ENCODE measurements around the gene HAPLN1. TPM values are rescaled to one million over a fixed set of nuclear protein-coding genes. Genes with fewer than 3 reads are reported as not detected.

HAPLN1 gene
- total RNA-seq, 2 experiments from 2014 or later = not detected

DNA sequence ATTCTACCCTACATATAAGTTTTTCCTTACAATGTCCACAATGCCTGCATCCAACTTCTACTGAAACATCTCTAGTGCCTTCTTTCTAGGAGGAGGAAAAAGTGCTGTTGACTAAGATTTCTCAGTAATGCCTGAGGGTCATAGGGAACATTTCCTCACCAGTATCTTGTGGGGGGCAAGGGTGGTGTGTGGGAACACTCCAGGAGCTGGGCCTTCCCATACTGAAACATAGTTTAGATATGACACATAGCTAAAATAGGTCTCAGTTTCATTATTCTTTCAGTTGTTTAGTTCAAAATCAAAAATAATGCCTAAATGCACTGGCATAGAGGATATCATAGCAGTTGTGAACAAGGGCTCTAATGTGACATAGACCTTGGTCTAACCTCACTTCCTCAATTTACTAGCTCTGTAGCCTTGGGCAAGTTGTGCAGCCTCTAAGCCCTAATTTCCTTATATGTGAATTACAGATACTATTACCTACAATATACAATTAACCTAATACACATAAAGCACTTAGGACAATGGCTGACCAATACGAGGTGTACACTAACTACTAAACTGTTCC lies 66.1 kb downstream of the HAPLN1 start:
- ChIA-PET CTCF (no interaction called here), POLR2A (no interaction called here)
- ATAC-seq (no peak), DNase-seq (no peak)
- no peak overlapping the region for H3K4me3 Mint-ChIP-seq
- TF ChIP-seq, protein P1, sequence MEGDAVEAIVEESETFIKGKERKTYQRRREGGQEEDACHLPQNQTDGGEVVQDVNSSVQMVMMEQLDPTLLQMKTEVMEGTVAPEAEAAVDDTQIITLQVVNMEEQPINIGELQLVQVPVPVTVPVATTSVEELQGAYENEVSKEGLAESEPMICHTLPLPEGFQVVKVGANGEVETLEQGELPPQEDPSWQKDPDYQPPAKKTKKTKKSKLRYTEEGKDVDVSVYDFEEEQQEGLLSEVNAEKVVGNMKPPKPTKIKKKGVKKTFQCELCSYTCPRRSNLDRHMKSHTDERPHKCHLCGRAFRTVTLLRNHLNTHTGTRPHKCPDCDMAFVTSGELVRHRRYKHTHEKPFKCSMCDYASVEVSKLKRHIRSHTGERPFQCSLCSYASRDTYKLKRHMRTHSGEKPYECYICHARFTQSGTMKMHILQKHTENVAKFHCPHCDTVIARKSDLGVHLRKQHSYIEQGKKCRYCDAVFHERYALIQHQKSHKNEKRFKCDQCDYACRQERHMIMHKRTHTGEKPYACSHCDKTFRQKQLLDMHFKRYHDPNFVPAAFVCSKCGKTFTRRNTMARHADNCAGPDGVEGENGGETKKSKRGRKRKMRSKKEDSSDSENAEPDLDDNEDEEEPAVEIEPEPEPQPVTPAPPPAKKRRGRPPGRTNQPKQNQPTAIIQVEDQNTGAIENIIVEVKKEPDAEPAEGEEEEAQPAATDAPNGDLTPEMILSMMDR (IDR thresholded peaks at IDR 0.05) = no peak
- no peaks in the 10 kb centered on the region for H3K4me1 Mint-ChIP-seq (ENCODE audit: low read depth)
- no peaks in the 10 kb centered on the region for H3K36me3 Mint-ChIP-seq (ENCODE audit: low read depth)
- no peak overlapping the region for H3K27ac Mint-ChIP-seq
- peaks cover 4% of the 10 kb centered on the region for H3K27me3 Mint-ChIP-seq
- no peaks in the 10 kb centered on the region for H3K9me3 Mint-ChIP-seq
- intact Hi-C loops (cut with micrococcal nuclease) = no loop called here

DNA sequence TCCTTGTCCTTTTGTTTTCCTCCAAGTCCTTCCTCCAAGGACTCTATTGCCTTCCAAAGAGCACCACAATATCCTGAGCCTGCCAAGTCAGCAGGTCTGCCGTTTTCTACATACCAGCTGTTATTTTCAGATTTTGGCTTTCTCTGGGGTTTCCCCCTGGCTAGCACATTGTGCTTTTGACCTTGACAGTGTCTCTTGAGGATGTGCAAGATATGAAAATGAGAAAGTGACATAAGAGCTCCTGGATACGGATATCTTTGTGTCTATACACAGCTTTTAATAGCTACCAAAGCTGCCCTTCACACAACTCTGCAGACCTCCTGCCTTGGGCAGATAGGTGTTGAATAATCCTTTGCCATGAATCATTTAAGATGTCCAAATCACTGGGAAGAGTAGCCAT lies 67.0 kb downstream of the HAPLN1 start:
- no peaks in the 10 kb centered on the region for H3K9me3 Mint-ChIP-seq
- ChIA-PET POLR2A (no interaction called here), CTCF (no interaction called here)
- H3K4me1 Mint-ChIP-seq (ENCODE audit: low read depth) = no peaks in the 10 kb centered on the region
- DNase-seq (no peak), ATAC-seq (no peak)
- H3K27me3 Mint-ChIP-seq = peaks cover 4% of the 10 kb centered on the region
- no peak overlapping the region for H3K27ac Mint-ChIP-seq
- TF ChIP-seq, protein P1 (IDR thresholded peaks at IDR 0.05) = no peak
- H3K4me3 Mint-ChIP-seq = no peak overlapping the region
- intact Hi-C loops (cut with micrococcal nuclease) = no loop called here
- H3K36me3 Mint-ChIP-seq (ENCODE audit: low read depth) = no peaks in the 10 kb centered on the region

DNA sequence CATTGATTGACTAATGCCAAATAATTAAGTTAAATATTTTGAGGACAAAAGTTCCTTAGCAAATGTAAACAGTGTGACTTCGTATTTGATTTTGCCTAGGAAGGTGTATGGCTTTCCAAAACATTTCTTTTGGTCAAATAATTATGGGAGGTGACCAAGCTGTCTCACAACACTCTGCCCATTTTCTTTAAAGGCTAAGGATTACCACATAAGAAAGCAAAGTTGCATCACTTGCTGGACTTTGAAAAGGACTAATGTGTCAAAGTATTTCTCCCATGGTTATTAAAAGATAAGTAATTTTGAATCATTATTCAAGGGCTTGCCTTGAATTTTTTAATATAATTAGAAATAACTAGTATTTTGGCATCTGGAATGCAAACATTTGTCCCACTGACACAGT lies 74.7 kb downstream of the HAPLN1 start:
- TF ChIP-seq, protein P1 (IDR thresholded peaks at IDR 0.05) = no peak
- no peak overlapping the region for H3K4me3 Mint-ChIP-seq
- POLR2A ChIA-PET = no interaction called here
- CTCF ChIA-PET = no interaction called here
- no peaks in the 10 kb centered on the region for H3K36me3 Mint-ChIP-seq (ENCODE audit: low read depth)
- DNase-seq (no peak), ATAC-seq (no peak)
- H3K4me1 Mint-ChIP-seq (ENCODE audit: low read depth) = no peaks in the 10 kb centered on the region
- intact Hi-C loops (cut with micrococcal nuclease) = no loop called here
- H3K9me3 Mint-ChIP-seq = no peaks in the 10 kb centered on the region
- H3K27me3 Mint-ChIP-seq = no peaks in the 10 kb centered on the region
- H3K27ac Mint-ChIP-seq = no peak overlapping the region

DNA sequence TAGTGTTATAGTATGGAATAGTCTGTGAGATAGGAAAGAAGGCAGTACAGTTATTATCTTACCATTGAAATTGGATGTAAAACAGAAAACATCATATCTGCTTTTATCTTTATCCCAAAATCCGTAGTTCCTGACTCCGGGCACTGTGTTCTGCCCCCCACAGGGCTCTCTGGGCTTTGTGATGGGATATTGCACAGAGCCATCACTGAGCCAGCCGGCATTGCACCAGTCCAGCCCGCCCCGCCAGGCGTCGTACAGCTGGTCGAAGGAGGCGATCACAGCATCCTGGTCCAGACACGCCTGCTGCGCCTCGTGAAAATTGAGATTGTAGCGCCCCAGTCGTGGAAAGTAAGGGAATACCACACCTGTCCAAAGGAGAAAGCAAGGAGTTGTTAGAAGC lies 76.4 kb downstream of the HAPLN1 start:
- Mint-ChIP-seq H3K4me1 (ENCODE audit: low read depth) (no peaks in the 10 kb centered on the region), H3K4me3 (no peak overlapping the region), H3K36me3 (ENCODE audit: low read depth) (no peaks in the 10 kb centered on the region), H3K27ac (no peak overlapping the region), H3K9me3 (no peaks in the 10 kb centered on the region), H3K27me3 (no peaks in the 10 kb centered on the region)
- ATAC-seq (no peak), DNase-seq (no peak)
- TF ChIP-seq, protein P1 (IDR thresholded peaks at IDR 0.05) = no peak
- ChIA-PET CTCF (no interaction called here), POLR2A (no interaction called here)
- intact Hi-C loops (cut with micrococcal nuclease) = no loop called here

DNA sequence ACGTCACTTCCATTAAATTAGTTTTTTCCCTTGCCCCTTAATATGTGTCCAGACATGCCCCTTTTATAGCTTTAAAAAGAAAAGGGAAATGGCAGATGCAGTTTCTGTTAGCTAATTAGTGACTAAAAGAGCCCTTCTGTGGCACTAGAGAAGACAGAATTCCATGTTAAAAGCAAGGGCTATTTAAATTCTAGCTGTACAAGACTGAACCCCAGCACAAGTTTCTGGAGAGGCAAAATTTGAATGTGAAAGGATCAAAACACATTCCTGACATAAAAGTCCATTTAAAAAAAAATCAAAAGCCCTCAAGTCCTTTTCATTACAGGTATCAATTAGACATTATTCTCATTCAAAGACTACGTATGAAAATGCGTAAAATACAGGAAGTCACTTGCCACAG lies 78.7 kb downstream of the HAPLN1 start:
- no peak for ATAC-seq
- intact Hi-C loops (cut with micrococcal nuclease) = no loop called here
- no peaks in the 10 kb centered on the region for H3K4me1 Mint-ChIP-seq (ENCODE audit: low read depth)

More for the DNA sequence above, 78.7 kb downstream of the HAPLN1 start:
- Mint-ChIP-seq H3K9me3 (no peaks in the 10 kb centered on the region), H3K27me3 (no peaks in the 10 kb centered on the region), H3K27ac (no peak overlapping the region), H3K4me3 (no peak overlapping the region), H3K36me3 (ENCODE audit: low read depth) (no peaks in the 10 kb centered on the region)
- no peak for DNase-seq
- TF ChIP-seq, protein P1 (IDR thresholded peaks at IDR 0.05) = no peak
- POLR2A ChIA-PET = no interaction called here
- CTCF ChIA-PET = no interaction called here

Data from activated CD8-positive, alpha-beta T cell treated with anti-CD3 and anti-CD28 coated beads for 36 hours (primary cell).